ENCODE results near the gene TMEM132A.

The TMEM132A gene

GRCh38 chr11:60922906-60923305 lies 1.4 kb upstream of the TMEM132A start:
- DNase-seq: no peak

GRCh38 chr11:60923326-60923725 lies 934 bp upstream of the TMEM132A start:
- DNase-seq: no peak

- DNase-seq: no peak
Measured at GRCh38 chr11:60923800-60924109, 505 bp upstream of the TMEM132A start.

GRCh38 chr11:60924906-60925853 lies 920 bp downstream of the TMEM132A start:
- no peak for DNase-seq

GRCh38 chr11:60925868-60926267 lies 1.6 kb downstream of the TMEM132A start:
- DNase-seq: no peak

- no peak for DNase-seq
Measured at GRCh38 chr11:60926500-60926899, 2.2 kb downstream of the TMEM132A start.

GRCh38 chr11:60927061-60927592 lies 2.9 kb downstream of the TMEM132A start:
- no peak for DNase-seq

- DNase-seq: no peak
Measured at GRCh38 chr11:60927600-60927999, 3.3 kb downstream of the TMEM132A start.

GRCh38 chr11:60928563-60929001 lies 4.3 kb downstream of the TMEM132A start:
- DNase-seq: no peak

GRCh38 chr11:60929764-60930163 lies 5.5 kb downstream of the TMEM132A start:
- no peak for DNase-seq

GRCh38 chr11:60930394-60930793 lies 6.1 kb downstream of the TMEM132A start:
- DNase-seq: no peak

- DNase-seq: no peak
Measured at GRCh38 chr11:60931917-60932316, 7.7 kb downstream of the TMEM132A start.

GRCh38 chr11:60932605-60933356 lies 8.5 kb downstream of the TMEM132A start:
- no peak for DNase-seq

GRCh38 chr11:60933416-60934123 lies 9.3 kb downstream of the TMEM132A start:
- no peak for DNase-seq

GRCh38 chr11:60934124-60934789 lies 10.0 kb downstream of the TMEM132A start:
- no peak for DNase-seq

- DNase-seq: no peak
Measured at GRCh38 chr11:60934790-60935605, 10.7 kb downstream of the TMEM132A start.

- DNase-seq: no peak
Measured at GRCh38 chr11:60935676-60936442, 11.6 kb downstream of the TMEM132A start.

- no peak for DNase-seq
Measured at GRCh38 chr11:60936467-60937143, 12.3 kb downstream of the TMEM132A start.

GRCh38 chr11:60937144-60937527 lies 12.9 kb downstream of the TMEM132A start:
- DNase-seq: no peak

- DNase-seq: no peak
Measured at GRCh38 chr11:60937811-60938210, 13.6 kb downstream of the TMEM132A start.
